GM19351 (cell line): ENCODE measurements around the gene PANX2.
A peak's percentile ranks its signal among the peaks of the same experiment; 100 is the strongest.
"Not testable (repeated sequence)": the region's sequence is repeated elsewhere in the genome, so short reads cannot be mapped to it uniquely, and the experiment has no call there.

Experiments
- ATAC-seq: cut with Tn5 transposase; IDR thresholded peaks from one replicate; pipeline ENCODE4 v1.9.1; 2021; ENCODE audit warnings: mild to moderate bottlenecking, moderate library complexity; ENCODE audit not compliant: unreplicated experiment

PANX2 gene

DNA sequence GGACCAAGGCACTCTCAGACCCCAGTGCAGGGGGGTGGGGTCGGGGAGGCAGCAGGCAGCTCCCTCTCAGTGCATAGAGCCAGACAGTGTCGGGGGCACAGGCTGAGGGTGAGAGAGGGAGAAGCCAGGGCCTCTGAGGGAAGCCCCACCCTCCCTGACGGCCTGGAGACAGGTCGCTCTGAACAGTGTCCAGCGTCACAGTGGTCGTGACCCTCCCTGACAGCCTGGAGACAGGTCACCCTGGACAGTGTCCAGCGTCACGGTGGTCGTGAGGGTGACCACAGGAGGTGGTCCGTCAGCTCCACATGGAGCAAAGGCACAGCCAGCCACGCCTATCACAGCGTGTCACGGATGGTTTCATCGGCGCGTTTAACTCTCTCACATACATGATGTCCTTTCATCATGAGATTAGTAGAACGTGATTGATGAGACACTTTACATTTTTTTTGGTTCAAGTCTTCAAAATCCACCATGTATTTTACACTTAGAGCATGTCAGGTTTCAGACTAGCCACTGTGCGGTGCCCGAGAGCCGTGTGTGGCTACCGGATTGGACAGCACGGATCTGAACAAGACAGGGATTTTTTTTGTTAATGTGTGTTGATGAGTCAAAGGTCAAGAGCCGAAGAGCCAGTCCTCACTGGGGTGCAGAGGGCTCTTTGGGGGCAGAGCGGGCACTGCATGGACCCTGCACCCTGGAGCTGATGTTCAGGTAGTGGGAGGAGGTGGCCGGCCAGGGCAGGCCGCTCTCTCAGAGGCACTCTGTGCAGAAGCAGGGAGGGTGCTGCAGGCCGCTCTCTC is 23.9 kb upstream of the PANX2 start:
- ATAC-seq: no peak

DNA sequence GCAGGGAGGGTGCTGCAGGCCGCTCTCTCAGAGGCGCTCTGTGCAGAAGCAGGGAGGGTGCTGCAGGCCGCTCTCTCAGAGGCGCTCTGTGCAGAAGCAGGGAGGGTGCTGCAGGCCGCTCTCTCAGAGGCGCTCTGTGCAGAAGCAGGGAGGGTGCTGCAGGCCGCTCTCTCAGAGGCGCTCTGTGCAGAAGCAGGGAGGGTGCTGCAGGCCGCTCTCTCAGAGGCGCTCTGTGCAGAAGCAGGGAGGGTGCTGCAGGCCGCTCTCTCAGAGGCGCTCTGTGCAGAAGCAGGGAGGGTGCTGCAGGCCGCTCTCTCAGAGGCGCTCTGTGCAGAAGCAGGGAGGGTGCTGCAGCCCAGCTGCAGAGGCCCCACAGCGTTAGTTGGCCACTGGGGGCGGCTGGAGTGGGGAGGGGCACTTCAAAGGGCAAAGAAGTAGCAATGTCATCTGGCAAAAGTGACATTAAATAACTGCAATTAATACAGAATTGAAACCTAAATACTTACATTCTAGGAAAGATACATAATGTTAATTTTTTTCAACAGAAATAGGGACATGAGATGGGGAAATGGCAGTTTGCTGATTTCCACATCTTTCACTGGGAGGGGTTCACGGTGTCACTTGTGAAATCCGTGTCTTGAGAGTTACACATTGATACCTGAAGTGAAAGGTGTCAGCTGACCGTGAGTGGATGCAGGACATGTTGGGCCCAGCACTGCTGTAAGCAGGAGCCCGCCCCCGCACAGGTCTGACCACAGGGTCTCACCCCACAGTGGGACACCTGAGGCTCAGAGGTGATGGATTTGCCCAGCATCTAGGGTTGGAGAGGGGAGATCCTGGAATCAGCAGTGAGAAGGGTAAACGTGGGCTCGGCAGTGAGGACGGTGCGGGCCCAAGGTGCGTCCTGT is 23.0 kb upstream of the PANX2 start:
- ATAC-seq: not testable (repeated sequence)

DNA sequence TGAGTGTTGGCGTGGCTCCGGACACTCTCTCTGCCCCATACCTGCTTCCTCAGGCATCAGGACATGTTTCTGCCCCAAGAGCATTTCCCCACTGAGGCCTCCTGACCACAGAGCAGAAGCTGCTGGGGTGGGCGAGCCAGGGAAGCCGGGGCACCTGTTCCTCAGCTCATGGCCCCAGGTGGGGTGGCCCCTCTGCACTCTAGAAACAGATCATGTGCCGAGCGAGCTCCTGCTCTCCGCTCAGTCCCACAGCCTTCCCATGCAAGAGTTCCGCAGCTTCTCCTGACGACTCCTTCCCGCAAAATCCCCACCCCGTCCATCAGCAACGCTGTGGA is 22.4 kb upstream of the PANX2 start:
- no peak for ATAC-seq

DNA sequence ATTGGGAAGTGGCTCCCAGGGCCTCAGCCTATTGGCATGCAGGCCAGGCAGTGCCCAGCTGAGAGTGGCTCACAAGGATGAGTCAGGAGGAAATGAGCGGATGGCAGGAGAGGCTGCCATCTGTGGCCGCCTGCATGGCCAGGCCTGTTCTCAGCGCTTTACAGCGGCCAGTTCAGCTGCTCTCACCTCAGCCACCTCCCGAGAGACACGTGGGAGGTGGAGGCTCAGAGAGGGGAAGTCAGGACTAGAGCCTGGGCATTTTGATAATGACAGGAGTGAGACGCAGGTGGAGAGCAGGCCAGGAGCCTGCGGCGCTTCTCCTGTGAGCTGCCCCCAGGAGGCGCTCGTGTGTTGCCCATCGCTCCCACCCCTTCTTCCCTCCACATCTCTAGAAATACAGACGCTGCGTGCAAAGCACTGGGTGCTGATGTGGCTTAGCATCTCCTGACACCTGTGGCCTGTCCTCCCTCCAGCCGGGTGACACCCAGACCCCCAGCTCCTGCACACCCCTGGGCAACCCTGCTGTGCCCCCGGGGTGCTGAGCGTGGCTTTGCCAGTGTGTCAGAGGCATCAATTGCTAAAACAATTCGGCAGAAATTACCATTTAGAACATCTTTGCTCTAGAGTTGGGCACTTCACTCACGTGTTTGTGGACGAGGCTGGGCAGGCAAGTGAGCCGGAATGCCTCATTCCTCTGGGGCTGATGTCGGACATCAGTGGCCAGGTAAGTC is 21.4 kb upstream of the PANX2 start:
- ATAC-seq: peak; percentile 62

DNA sequence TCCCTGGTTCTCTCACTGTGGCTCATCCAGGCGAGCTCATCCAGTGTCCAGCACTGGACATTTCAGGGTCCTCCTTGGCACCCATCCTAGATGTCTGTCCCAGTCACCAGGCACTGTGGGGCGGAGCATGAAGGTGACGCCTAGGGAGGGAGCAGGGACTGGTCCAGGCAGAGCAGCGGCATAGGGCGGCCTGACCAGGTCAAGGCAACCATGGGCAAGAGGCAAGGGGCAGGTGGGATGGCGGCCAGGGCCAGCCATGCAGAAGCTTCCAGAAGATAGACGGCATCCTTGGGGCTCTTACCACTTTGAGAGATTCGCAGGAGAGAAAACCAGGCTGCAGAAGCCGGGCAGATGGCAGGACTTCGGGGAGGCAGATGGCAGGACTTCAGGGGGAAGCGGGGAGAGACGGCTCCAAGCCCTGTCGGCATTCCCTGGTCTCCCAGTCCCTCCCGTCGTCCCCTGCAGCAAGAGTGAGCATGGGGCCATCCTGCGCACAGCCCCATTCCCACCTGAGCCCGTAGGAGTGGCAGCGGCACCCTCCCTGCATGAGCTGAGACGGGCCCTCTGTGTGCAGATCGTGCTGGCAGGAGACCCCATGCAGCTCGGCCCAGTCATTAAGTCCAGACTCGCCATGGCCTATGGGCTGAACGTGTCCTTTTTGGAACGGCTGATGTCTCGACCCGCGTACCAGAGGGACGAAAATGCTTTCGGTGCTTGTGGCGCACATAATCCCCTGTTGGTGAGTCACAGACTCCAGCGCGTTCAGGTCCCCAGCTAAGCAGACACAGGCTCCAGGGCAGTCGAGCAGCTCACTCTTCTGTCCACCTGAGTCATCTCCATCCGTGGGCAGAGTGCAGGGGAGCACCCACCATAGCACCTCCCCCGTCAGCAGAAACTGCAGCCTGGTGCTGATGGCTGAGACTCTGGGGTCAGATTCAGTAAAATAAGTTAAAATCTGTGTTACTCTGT is 20.1 kb upstream of the PANX2 start:
- ATAC-seq: no peak

DNA sequence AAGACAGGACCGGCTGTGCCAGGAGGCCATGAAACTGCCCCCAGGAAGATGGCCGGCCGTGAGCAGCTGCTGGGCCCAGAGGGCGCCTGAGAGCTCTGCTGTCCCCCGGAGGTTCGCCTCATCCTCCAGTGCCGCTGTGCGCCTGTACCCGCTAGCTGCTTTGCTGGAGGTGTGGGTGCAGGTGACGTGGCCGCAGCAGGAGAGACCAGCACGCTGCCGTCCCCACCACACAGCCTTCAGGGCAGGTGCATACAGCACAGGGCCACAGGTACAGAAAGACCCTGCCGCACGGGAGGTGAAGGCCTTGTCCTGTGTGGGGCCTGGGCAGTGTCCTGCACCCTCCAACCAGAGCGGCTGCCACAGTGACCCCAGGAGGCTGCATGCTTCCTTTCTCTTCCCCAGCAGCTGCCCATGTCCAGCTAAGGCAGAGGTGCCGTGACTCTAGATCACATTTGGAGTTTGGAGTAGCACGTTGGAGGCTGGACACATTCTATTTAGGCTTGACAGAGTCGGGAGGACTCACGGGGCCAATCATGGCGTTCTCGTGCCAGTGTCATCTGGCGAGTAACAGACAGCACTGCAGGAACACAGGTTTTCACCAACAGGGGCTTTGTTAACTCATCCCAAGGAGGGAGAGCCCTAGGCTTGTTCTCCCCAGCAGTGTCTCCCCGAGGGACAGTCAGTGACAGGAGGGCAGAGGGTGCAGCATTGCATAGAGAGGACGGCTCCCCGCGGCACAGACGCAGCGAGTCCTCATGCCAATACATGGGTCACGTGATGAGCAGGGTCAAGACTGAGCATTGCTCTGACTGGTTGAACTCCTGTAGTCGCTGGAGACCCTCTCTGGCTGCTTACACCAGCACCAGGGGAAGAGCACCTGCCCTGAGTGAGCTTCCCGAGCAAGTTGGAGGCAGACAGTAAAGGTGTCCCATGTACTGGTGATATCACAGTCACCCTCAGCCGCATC is 18.7 kb upstream of the PANX2 start:
- no peak for ATAC-seq

DNA sequence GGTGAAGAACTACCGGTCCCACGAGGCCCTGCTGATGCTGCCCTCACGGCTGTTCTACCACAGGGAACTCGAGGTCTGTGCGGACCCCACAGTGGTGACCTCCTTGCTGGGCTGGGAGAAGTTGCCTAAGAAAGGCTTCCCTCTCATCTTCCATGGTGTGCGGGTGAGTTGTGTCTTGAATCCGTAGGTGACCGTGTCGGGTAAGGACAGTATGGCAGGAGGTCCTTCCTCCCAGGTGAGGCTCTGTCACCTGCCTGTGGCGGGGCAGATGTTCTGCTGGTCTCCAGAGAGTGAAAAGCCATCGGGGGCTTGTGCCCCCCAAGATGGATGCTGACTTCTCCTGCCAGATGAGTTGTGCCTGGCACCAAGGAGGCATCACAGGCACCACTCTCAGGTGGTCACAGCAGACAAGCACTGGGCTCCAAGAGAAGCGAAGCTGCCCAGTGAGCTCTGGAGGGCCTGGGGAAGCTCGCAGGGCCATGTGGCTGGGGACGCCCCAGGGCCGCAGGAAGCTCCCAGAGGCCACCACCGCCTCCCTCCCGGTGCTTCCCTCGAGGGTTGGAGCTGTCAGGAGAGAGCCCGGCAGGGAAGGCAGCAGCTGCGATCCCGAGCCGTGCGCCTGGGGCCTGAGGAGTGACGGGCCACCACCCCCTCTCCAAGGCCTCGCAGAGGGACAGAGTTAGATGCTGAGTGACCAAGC is 17.3 kb upstream of the PANX2 start:
- no peak for ATAC-seq

DNA sequence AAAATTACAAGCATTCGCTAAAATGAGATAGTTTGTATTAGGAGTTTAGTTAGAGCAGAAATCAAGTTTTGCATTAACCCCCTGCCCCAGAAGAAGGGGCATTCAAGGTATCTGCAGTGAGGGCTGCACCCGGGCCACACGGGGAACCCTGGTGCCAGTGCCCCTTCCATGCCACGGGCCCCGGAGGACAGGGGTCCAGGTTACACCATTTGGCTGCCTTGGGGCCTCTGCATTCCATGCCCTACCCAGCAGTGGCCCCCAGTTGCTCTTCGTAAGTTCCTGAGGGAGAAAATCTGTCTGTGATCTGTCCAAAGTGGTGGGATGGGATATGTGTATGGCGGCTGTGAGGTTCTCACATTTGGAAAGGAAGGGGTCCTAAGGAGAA is 16.8 kb upstream of the PANX2 start:
- ATAC-seq: no peak

DNA sequence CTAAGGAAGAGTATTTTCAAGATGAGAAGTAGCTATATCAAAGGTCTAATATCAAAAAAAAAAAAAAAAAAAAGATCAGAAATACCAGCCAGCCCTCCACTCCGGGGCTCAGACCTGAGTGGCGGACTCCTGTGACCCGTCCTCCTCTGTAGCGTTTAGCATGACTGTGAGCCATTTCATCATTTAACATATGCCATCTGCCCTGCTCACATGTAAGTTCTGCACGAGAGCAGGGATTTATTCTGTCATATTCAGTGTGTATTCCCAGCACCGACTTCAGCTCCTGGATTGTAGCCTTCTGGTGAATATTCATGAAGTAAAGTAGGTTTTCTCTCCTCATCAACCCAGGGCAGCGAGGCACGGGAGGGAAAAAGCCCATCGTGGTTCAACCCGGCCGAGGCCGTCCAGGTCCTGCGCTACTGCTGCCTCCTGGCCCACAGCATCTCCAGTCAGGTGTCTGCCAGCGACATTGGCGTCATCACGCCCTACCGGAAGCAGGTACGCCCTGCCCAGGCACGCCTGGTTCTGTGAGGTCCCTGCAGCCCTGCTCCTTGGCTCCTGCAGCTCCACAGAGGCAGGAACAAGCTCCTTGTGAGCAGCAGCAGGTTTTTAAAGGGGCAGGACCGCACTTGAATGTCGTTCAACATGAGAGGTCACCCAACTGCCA is 12.7 kb upstream of the PANX2 start:
- no peak for ATAC-seq

DNA sequence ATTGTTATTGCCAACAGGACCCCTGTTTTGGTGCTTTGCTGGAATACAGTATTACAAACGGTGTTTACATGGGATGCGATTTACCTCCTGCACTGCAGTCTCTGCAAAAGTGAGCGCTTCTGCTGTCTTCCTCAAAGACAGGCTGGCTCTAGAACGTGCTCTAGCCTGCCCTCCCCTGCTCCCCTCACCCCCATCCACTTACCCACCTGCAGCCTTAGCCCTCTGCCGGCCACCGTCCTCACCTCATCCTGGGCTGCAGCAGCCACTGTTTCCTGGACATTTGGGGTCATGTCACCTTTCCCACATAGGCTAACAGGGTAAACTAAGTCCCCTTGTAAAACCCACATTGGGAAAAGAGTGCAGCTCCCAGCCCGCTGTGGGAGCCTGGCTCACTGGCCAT is 9.6 kb upstream of the PANX2 start:
- ATAC-seq: no peak

DNA sequence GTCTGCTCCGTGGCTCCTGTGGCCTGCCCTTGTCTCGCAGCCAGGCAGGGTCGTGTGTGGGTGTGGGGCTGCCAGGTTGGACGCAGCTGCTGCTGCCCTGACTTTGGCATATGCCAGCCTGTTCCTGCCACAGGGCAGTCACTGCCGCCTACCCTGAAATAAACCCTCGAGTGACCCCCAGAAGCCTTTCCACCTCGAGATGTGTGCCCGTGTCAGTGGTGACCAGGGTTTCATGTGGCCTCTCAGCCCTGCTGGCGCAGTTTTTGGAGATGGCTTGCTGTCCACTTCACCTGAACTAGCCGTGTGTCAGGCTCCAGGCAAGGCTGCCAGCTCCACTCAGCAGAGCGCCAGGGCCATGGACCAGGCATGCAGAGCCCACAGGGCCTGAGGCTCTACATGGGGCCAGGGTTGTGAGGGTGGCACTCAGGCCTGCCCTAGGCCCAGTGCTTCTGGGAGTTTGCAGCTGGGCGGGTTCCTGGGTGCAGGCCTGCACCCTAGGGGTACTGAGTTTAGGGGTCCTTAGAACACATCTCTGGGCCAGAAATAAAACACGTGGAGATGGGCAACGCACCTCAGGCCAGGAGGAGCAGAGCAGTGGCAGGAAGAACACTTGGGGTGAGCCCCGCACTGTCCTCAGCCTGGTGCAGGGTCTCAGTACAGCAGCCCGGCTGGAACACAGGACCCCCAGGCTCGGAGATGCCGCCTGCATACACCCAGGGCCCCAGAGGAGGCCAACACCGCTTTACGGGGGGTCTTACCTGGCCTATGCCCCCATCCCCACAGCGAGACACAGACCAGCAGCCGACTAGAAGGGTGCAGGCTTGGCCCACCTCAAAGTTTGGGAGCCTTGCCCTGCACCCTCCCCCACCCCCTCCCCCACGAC is 8.8 kb upstream of the PANX2 start:
- ATAC-seq: no peak

DNA sequence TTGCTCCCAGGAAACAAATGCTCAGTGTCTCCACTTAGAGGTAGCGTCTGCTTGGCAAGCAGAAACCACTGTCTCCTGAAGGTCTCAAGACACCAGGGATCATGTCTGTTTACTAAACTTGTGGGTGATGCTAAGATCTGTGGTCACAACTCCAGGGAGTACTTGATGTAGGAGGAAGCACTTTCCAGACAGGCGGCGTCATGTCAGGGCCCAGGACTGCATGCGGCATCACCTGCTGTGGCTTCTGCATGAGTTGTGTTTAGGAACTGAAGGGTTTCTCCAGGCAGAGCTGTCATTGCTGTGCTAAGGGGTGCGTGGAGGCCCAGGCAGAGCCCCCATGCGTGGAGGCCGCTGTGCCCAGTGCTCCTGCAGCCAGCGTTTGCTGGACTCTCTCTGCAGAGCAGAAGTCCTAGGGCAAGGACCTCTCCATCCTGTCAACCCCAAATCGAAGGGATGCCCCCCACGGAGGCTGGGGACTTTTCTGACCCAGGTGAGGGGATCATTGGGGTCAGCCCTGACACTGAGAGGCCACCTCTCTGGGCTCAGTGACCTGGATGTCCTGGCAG is 8.1 kb upstream of the PANX2 start:
- ATAC-seq: no peak

DNA sequence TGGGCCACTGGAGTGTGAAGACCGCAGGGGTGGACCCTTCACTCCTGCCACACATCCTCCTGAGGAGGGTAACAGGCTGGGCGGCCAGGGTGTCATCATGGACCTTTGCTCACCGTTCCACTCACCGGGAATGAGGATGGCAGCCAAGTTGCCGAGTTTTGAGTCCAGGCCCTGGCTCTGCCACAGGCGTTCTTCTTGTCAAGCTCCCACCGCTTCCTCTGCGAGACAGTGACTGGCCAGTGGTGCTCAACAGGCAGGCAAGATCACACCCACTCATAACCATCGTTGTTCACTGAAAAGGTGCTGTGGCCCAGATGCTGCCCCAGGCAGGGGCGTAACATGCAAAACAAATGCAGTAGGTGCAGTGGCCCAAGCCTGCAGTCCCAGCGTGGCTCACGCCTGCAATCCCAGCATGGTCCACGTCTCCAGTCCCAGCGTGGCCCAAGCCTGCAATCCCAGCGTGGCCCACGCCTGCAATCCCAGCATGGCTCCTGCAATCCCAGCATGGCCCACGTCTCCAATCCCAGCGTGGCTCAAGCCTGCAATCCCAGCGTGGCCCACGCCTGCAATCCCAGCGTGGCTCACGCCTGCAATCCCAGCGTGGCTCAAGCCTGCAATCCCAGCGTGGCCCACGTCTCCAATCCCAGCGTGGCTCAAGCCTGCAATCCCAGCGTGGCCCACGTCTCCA is 5.0 kb upstream of the PANX2 start:
- ATAC-seq: no peak

DNA sequence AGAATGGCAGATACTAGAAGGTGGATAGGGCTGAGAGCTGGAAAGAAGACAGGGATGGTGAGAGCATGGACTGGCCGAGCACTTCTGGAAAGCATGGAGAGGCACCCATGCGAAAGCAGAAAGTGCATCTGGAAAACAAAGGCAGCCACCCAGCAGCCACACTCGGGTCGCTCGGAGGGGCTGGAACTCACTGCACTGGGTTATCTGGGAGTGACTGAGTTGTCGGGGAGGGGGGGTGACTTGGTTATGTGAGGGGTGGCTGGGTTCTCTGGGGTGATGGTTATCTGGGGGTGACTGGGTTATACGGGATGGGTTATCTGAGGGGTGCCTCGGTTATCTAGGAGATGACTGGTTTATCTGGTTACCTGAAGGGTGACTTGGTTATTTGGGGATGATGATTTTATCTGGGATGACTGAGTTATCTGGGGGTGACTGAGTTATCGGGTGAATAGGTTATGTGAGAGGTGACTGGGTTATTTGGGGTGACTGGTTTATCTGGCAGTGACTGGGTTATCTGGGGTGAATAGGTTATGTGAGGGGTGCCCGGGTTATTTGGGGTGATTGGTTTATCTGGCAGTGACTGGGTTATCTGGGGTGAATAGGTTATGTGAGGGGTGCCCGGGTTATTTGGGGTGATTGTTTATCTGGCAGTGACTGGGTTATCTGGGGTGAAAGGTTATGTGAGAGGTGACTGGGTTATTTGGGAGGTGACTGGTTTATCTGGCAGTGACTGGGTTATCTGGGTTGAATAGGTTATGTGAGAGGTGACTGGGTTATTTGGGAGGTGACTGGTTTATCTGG is 2.6 kb upstream of the PANX2 start:
- ATAC-seq: no peak

DNA sequence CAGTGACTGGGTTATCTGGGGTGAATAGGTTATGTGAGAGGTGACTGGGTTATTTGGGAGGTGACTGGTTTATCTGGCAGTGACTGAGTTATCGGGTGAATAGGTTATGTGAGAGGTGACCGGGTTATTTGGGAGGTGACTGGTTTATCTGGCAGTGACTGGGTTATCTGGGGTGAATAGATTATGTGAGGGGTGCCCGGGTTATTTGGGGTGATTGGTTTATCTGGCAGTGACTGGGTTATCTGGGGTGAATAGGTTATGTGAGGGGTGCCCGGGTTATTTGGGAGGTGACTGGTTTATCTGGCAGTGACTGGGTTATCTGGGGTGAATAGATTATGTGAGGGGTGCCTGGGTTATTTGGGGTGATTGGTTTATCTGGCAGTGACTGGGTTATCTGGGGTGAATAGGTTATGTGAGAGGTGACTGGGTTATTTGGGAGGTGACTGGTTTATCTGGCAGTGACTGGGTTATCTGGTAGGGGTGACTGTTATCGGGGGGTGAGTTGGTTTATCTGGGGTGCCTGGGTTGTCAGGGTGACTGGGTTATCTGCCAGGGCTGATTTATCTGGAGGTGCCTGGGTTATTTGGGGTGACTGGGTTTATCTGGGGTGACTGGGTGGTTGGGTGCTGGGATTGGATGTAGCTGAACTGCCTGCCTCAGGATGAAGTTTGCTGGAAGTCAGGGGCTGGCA is 1.9 kb upstream of the PANX2 start:
- ATAC-seq: not testable (repeated sequence)
